ENCODE results near the gene DLK2.

DNA sequence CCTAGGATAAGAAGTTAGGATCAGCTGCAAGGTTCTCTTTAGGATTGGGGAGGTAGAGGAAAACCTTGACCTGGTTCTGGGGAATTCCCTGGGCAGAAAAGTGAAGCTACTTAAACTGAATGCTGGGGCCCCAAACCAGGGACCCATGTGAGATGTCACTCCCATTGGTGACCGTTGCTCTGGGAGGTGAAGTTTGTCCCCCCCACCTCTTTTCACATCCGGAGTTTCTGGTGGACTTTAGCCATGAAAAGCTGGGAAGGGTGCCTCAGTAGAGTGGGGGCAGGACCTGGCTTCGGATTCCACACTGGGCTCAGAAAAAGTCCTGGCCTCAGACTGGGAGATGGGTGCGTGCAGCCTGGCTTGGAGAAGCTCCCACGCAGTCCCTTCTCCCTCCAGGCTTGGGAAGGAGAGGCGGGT lies 35.2 kb upstream of the DLK2 start:
- TF ChIP-seq, protein P1, sequence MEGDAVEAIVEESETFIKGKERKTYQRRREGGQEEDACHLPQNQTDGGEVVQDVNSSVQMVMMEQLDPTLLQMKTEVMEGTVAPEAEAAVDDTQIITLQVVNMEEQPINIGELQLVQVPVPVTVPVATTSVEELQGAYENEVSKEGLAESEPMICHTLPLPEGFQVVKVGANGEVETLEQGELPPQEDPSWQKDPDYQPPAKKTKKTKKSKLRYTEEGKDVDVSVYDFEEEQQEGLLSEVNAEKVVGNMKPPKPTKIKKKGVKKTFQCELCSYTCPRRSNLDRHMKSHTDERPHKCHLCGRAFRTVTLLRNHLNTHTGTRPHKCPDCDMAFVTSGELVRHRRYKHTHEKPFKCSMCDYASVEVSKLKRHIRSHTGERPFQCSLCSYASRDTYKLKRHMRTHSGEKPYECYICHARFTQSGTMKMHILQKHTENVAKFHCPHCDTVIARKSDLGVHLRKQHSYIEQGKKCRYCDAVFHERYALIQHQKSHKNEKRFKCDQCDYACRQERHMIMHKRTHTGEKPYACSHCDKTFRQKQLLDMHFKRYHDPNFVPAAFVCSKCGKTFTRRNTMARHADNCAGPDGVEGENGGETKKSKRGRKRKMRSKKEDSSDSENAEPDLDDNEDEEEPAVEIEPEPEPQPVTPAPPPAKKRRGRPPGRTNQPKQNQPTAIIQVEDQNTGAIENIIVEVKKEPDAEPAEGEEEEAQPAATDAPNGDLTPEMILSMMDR (IDR thresholded peaks at IDR 0.05): no peak
- no peak for TF ChIP-seq ZFX (IDR thresholded peaks at IDR 0.05; ENCODE audit: borderline replicate concordance)

All from 22Rv1 (cell line).